ENCODE data around the gene KCNC4. TPM values are rescaled to one million over a fixed set of nuclear protein-coding genes. Genes with fewer than 3 reads are reported as not detected.
A peak's percentile ranks its signal among the peaks of the same experiment; 100 is the strongest.

KCNC4 gene
- total and polyA plus RNA-seq, 2 experiments from 2014 or later, result 8.9 to 12.1 TPM

DNA sequence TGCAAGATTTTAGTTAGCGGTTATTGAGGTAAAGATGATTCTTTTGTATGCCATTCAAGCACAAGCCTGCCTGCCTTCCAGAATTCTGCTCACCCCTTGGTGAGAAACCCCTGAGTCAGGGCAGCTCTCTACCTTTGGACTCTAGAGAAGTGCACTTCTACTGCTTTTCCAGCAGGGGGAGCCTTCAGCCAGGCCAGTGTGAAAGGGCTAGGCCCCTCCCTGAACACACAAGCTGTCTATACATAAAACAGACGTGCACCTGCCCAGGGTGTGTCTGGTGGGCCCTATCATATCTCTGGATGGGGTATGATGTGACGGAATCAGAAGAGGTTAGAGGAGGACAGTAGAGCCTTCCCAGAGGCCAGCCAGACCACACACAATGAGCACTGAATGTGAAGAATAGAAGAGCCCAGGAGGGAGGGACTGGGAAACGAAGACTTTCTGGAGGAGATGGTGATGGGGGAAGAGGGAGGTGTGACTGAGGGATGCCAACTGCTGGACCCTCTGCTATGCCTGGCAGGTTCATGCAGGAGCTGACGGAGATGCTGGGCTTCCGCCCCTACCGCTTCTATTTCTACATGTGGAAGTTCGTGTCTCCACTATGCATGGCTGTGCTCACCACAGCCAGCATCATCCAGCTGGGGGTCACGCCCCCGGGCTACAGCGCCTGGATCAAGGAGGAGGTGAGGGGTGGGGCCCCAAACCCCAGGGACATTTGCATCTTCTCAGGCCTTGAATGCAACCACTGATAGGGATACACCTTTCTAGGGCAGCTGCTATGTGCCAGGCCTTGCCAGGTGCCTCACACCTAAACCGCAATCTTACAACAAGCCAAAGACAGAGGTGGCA lies 13.0 kb upstream of the KCNC4 start:
- peak; percentile 75 for DNase-seq
- Histone ChIP-seq H3K27ac (no peak overlapping the region), H2AFZ (no peak overlapping the region), H3K9me3 (ENCODE audit: low read depth) (no peaks in the 10 kb centered on the region), H3K79me2 (ENCODE audit: insufficient read depth) (no peaks in the 10 kb centered on the region), H3K4me2 (ENCODE audit: unreplicated experiment) (no peak overlapping the region), H4K20me1 (ENCODE audit: insufficient read depth) (no peaks in the 10 kb centered on the region), H3K9me2 (ENCODE audit: insufficient read depth) (no peaks in the 10 kb centered on the region), H3K9ac (no peak overlapping the region), H3K36me3 (ENCODE audit: low read depth) (no peaks in the 10 kb centered on the region), H3K4me1 (ENCODE audit: insufficient read depth) (peaks cover 4% of the 10 kb centered on the region; the same call in 1 of the 2 replicates), H3K4me3 (no peak overlapping the region), H3K27me3 (replicated peaks; ENCODE audit: insufficient read depth) (no peaks in the 10 kb centered on the region), H3F3A (ENCODE audit: insufficient read depth) (no peaks in the 10 kb centered on the region)
- WGBS, 2 experiments (ENCODE audit: low coverage in 1 of 2, low lambda C conversion rate in 2 of 2, missing lambda C conversion rate in 2 of 2), result 51 to 54% methylated on average over 12 of the region's 12 CpGs
- TF ChIP-seq EZH2 (IDR thresholded peaks at IDR 0.05; ENCODE audit: insufficient read depth, poor library complexity, severe bottlenecking) (no peak), EZH2phosphoT487 (IDR thresholded peaks at IDR 0.05; ENCODE audit: insufficient read depth, low read depth) (no peak)
- in situ Hi-C loops (cut with MboI), result no loop called here

DNA sequence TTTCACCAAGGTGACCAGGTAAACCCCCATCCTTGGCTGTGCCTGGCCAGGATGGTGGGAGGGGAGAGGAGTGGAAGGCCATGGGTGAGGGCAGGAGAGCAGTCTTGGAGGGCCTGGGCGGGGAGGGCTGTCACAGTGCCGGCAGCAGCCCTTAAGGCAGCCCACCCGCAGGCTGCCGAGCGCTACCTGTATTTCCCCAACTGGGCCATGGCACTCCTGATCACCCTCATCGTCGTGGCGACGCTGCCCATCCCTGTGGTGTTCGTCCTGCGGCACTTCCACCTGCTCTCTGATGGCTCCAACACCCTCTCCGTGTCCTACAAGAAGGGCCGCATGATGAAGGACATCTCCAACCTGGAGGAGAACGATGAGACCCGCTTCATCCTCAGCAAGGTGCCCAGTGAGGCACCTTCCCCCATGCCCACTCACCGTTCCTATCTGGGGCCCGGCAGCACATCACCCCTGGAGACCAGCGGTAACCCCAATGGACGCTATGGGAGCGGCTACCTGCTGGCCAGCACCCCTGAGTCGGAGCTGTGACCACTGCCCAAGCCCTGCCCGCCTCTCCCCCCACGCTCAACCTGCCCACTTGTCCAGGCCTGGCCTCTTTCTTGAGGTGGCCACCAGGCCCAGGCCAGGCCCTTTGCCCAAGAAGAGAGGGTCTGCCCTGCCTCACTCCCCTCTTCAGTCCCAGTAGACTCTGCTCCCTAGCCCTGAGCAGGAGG lies 12.0 kb upstream of the KCNC4 start:
- Histone ChIP-seq H3K36me3 (ENCODE audit: low read depth) (no peaks in the 10 kb centered on the region), H3K9me3 (ENCODE audit: low read depth) (no peaks in the 10 kb centered on the region), H3K27ac (no peak overlapping the region), H3K79me2 (ENCODE audit: insufficient read depth) (no peaks in the 10 kb centered on the region), H3F3A (ENCODE audit: insufficient read depth) (0 out of 2 replicates have a peak, but pooled peaks cover under 1% of the 10 kb centered on the region), H3K4me3 (no peak overlapping the region), H4K20me1 (ENCODE audit: insufficient read depth) (no peaks in the 10 kb centered on the region), H3K4me1 (ENCODE audit: insufficient read depth) (peaks cover 4% of the 10 kb centered on the region), H3K27me3 (replicated peaks; ENCODE audit: insufficient read depth) (no peaks in the 10 kb centered on the region), H2AFZ (no peak overlapping the region), H3K4me2 (ENCODE audit: unreplicated experiment) (no peak overlapping the region), H3K9me2 (ENCODE audit: insufficient read depth) (no peaks in the 10 kb centered on the region), H3K9ac (no peak overlapping the region)
- WGBS, 2 experiments (ENCODE audit: low coverage in 1 of 2, low lambda C conversion rate in 2 of 2, missing lambda C conversion rate in 2 of 2), result 85 to 88% methylated on average over 23 of the region's 23 CpGs
- no peak for DNase-seq
- TF ChIP-seq EZH2phosphoT487 (IDR thresholded peaks at IDR 0.05; ENCODE audit: insufficient read depth, low read depth) (no peak), EZH2 (IDR thresholded peaks at IDR 0.05; ENCODE audit: insufficient read depth, poor library complexity, severe bottlenecking) (no peak)
- in situ Hi-C loops (cut with MboI), result no loop called here

DNA sequence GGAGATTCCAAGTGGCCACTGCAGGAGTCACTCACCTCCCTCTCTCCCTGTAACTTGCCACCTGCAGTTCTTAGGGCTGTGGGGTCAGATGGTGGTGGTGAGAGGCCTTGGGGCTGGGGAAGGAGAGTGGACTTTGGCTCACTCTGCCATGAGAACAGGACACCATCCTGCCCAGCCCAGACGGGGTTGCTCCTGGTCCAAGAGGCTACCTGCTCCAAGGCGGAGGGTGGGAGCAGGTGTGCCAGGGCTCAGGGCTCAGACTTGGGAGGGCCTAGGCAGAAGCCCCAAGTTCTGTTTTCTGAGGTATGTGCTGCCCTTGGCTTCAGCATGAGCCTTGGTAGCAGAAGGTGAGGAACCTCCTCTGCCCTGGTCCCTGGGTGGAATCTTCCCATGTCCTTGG lies 11.4 kb upstream of the KCNC4 start:
- TF ChIP-seq EZH2phosphoT487 (IDR thresholded peaks at IDR 0.05; ENCODE audit: insufficient read depth, low read depth) (no peak), EZH2 (IDR thresholded peaks at IDR 0.05; ENCODE audit: insufficient read depth, poor library complexity, severe bottlenecking) (no peak)
- Histone ChIP-seq H2AFZ (no peak overlapping the region), H3K9me2 (ENCODE audit: insufficient read depth) (no peaks in the 10 kb centered on the region), H3K9me3 (ENCODE audit: low read depth) (no peaks in the 10 kb centered on the region), H4K20me1 (ENCODE audit: insufficient read depth) (no peaks in the 10 kb centered on the region), H3K79me2 (ENCODE audit: insufficient read depth) (no peaks in the 10 kb centered on the region), H3K27me3 (replicated peaks; ENCODE audit: insufficient read depth) (no peaks in the 10 kb centered on the region), H3K27ac (no peak overlapping the region), H3K4me1 (ENCODE audit: insufficient read depth) (peaks cover 11% of the 10 kb centered on the region), H3K4me3 (no peak overlapping the region), H3F3A (ENCODE audit: insufficient read depth) (0 out of 2 replicates have a peak, but pooled peaks cover 7% of the 10 kb centered on the region), H3K36me3 (ENCODE audit: low read depth) (no peaks in the 10 kb centered on the region), H3K4me2 (ENCODE audit: unreplicated experiment) (no peak overlapping the region), H3K9ac (no peak overlapping the region)
- 82 to 87% methylated on average over 2 of the region's 2 CpGs for WGBS, 2 experiments (ENCODE audit: low coverage in 1 of 2, low lambda C conversion rate in 2 of 2, missing lambda C conversion rate in 2 of 2)
- DNase-seq, result no peak
- in situ Hi-C loops (cut with MboI), result no loop called here

DNA sequence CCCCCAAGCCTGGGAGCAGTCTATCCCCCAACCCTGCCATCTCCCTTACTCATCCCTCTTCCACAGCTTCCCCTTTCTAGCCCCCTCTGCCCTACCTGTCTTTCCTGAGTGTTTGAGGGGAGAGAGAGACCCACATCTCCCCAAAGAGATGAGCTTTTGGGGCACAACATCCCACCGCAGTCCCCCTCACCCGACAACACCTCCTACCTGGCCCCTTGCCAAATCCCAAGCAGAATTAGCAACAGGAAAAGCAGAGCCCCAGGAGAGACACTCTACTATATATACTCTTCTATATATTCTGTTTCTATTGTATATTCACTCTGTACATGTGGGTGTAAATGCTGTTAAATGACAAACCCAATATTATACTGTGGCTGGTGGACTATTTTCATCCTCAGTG lies 9.9 kb upstream of the KCNC4 start:
- no peaks in the 10 kb centered on the region for H3K79me2 ChIP-seq (ENCODE audit: insufficient read depth)
- in situ Hi-C loops (cut with MboI), result loop anchor here (5.0 to 10.0 kb wide), 2 partner anchors 112 to 295 kb away; no protein-coding TSS in a partner anchor
- H3F3A ChIP-seq (ENCODE audit: insufficient read depth), result 0 out of 2 replicates have a peak, but pooled peaks cover 8% of the 10 kb centered on the region
- H3K9ac ChIP-seq, result no peak overlapping the region
- H3K27me3 ChIP-seq (replicated peaks; ENCODE audit: insufficient read depth), result no peaks in the 10 kb centered on the region
- TF ChIP-seq EZH2phosphoT487 (IDR thresholded peaks at IDR 0.05; ENCODE audit: insufficient read depth, low read depth), result no peak
- no peaks in the 10 kb centered on the region for H3K36me3 ChIP-seq (ENCODE audit: low read depth)
- no peak overlapping the region for H3K4me3 ChIP-seq
- no peaks in the 10 kb centered on the region for H4K20me1 ChIP-seq (ENCODE audit: insufficient read depth)
- 34 to 53% methylated on average over 2 of the region's 2 CpGs for WGBS, 2 experiments (ENCODE audit: low coverage in 1 of 2, low lambda C conversion rate in 2 of 2, missing lambda C conversion rate in 2 of 2)
- H3K4me2 ChIP-seq (ENCODE audit: unreplicated experiment), result no peak overlapping the region
- no peak overlapping the region for H3K27ac ChIP-seq
- peaks cover 12% of the 10 kb centered on the region for H3K4me1 ChIP-seq (ENCODE audit: insufficient read depth)
- DNase-seq, result no peak
- no peaks in the 10 kb centered on the region for H3K9me3 ChIP-seq (ENCODE audit: low read depth)
- no peaks in the 10 kb centered on the region for H3K9me2 ChIP-seq (ENCODE audit: insufficient read depth)
- H2AFZ ChIP-seq, result no peak overlapping the region
